ENCODE measurements around the gene WNT5A.

DNA sequence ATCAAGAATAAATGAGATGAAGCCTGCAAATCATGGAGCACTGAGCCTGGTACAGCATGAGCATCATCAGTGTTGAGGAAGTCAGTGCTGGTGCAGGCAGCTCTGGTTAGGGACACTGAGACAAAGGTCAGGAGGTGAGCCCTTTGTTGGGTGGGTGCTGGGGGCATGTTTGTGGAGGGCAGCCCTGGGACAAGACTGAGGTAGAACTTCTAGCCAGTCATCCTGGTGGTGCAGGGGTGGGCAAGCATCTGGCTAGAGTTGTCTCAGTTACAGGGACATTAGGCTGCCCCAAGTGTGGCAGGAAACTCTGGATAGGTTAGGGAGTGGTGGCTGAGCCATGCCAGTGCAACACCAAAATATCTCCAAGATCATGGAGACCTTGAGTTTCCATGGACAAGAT lies 27.3 kb downstream of the WNT5A start:
- TF ChIP-seq CTCF (optimal IDR thresholded peaks at IDR 0.05 in 1 of 3, IDR thresholded peaks at IDR 0.05 in 1 of 3, conservative IDR thresholded peaks at IDR 0.05 in 1 of 3; ENCODE audit: extremely low read depth in 1 of 3, insufficient read depth in 2 of 3, low read length in 3 of 3) (no peak), EZH2 (IDR thresholded peaks at IDR 0.05; ENCODE audit: low read length) (no peak)
